GM23338 (cell line): ENCODE measurements around the gene ENTPD1. TPM values are rescaled to one million over a fixed set of nuclear protein-coding genes. Genes with fewer than 3 reads are reported as not detected.

ENCODE experiments used
- ATAC-seq: fragments of 200-7000 bp; cut with Tn5 transposase; 3 replicates; pipeline ENCODE4 v1.9.1; 2020
- DNase-seq: peaks from one replicate; pipeline ENCODE4 v3.0.0-alpha.2; 2015; ENCODE audit warnings: low spot score
- H2AFZ ChIP-seq: fragments of 200-600 bp; sonication (generic); 2 replicates; pipeline ENCODE4 v1.8.0; 2016; ENCODE audit warnings: antibody characterized with exemption, mild to moderate bottlenecking, moderate library complexity
- H3F3A ChIP-seq: fragments of 200-600 bp; sonication (generic); replicated peaks from 2 replicates; pipeline ENCODE4 v1.8.0; 2017; ENCODE audit warnings: antibody characterized with exemption, mixed run types, low read depth
- H3K27ac ChIP-seq: fragments of 200-600 bp; sonication (generic); 2 replicates; pipeline ENCODE4 v1.6.1; 2016; ENCODE audit warnings: low read depth
- H3K27me3 ChIP-seq: fragments of 200-600 bp; sonication (generic); 2 replicates; pipeline ENCODE4 v1.8.0; 2016; ENCODE audit warnings: mild to moderate bottlenecking, mixed run types, moderate library complexity; ENCODE audit not compliant: insufficient read depth
- H3K36me3 ChIP-seq: fragments of 200-600 bp; sonication (generic); 2 replicates; pipeline ENCODE4 v1.8.0; 2016; ENCODE audit warnings: mild to moderate bottlenecking; ENCODE audit not compliant: insufficient read depth
- H3K4me1 ChIP-seq: fragments of 200-600 bp; sonication (generic); 2 replicates; pipeline ENCODE4 v1.8.0; 2016; ENCODE audit warnings: mild to moderate bottlenecking, moderate library complexity; ENCODE audit not compliant: insufficient read depth
- H3K4me2 ChIP-seq: fragments of 200-600 bp; sonication (generic); 2 replicates; pipeline ENCODE4 v1.7.1; 2017; ENCODE audit warnings: mixed run types
- H3K4me3 ChIP-seq: fragments of 200-600 bp; sonication (generic); 2 replicates; pipeline ENCODE4 v1.6.1; 2016; ENCODE audit warnings: mixed run types
- H3K79me2 ChIP-seq: fragments of 200-600 bp; sonication (generic); replicated peaks from 2 replicates; pipeline ENCODE4 v1.8.0; 2017; ENCODE audit warnings: mild to moderate bottlenecking; ENCODE audit not compliant: insufficient read depth
- H3K9me2 ChIP-seq: fragments of 200-600 bp; sonication (generic); 2 replicates; pipeline ENCODE4 v1.8.0; 2017; ENCODE audit not compliant: insufficient read depth
- H4K20me1 ChIP-seq: fragments of 200-600 bp; sonication (generic); replicated peaks from 2 replicates; pipeline ENCODE4 v1.8.0; 2017; ENCODE audit warnings: mild to moderate bottlenecking; ENCODE audit not compliant: insufficient read depth
- H3K27ac Mint-ChIP-seq: 2 replicates; pipeline ENCODE4 v1.8.0; 2020; ENCODE audit warnings: inconsistent platforms, mild to moderate bottlenecking, moderate library complexity, mixed read lengths
- H3K27me3 Mint-ChIP-seq: 3 replicates; pipeline ENCODE4 v1.8.0; 2022; ENCODE audit warnings: low read depth, mild to moderate bottlenecking, moderate library complexity, mixed read lengths, inconsistent platforms; ENCODE audit not compliant: insufficient read depth, poor library complexity
- H3K36me3 Mint-ChIP-seq: 3 replicates; pipeline ENCODE4 v1.8.0; 2021; ENCODE audit warnings: low read depth, mild to moderate bottlenecking, inconsistent platforms, moderate library complexity, mixed read lengths
- H3K4me1 Mint-ChIP-seq: 3 replicates; pipeline ENCODE4 v1.8.0; 2020; ENCODE audit warnings: mild to moderate bottlenecking, inconsistent platforms, mixed read lengths
- H3K4me3 Mint-ChIP-seq: 3 replicates; pipeline ENCODE4 v1.8.0; 2021; ENCODE audit warnings: moderate library complexity, mild to moderate bottlenecking, inconsistent platforms, mixed read lengths
- H3K9me3 Mint-ChIP-seq: 3 replicates; pipeline ENCODE4 v1.8.0; 2020; ENCODE audit warnings: moderate library complexity, mild to moderate bottlenecking, inconsistent platforms, mixed read lengths
- CREB1 ChIP-seq: fragments of 250-450 bp; sonication (Bioruptor Pico); IDR thresholded peaks from 2 replicates; pipeline ENCODE4 v1.5.0; 2020; ENCODE audit warnings: low read depth, mild to moderate bottlenecking, moderate library complexity
- EZH2 ChIP-seq: fragments of 200-600 bp; sonication (generic); IDR thresholded peaks from one replicate; pipeline ENCODE4 v1.8.0; 2017; ENCODE audit warnings: antibody characterized with exemption, mild to moderate bottlenecking, low read depth; ENCODE audit not compliant: unreplicated experiment
- EZH2phosphoT487 ChIP-seq: fragments of 200-600 bp; sonication (generic); IDR thresholded peaks from one replicate; pipeline ENCODE4 v1.8.1; 2018; ENCODE audit warnings: antibody characterized with exemption; ENCODE audit not compliant: unreplicated experiment
- JUNB ChIP-seq: IDR thresholded peaks from one replicate; pipeline ENCODE4 v1.6.1; 2016; ENCODE audit warnings: antibody characterized with exemption; ENCODE audit not compliant: unreplicated experiment
- NANOG ChIP-seq: IDR thresholded peaks from 2 replicates; pipeline ENCODE4 v1.6.1; 2016; ENCODE audit warnings: antibody characterized with exemption, borderline replicate concordance
- POLR2AphosphoS5 ChIP-seq: IDR thresholded peaks from 2 replicates; pipeline ENCODE4 v1.6.1; 2016; ENCODE audit warnings: antibody characterized with exemption, low read depth
- STAT1 ChIP-seq: IDR thresholded peaks from one replicate; pipeline ENCODE4 v1.6.1; 2016; ENCODE audit warnings: antibody characterized with exemption; ENCODE audit not compliant: unreplicated experiment
- ZNF114 ChIP-seq: fragments of 250-450 bp; sonication (Bioruptor Pico); IDR thresholded peaks from 2 replicates; pipeline ENCODE4 v1.5.0; 2020; ENCODE audit warnings: mild to moderate bottlenecking, moderate library complexity
- ZNF331 ChIP-seq: fragments of 250-450 bp; sonication (Bioruptor Pico); IDR thresholded peaks from 2 replicates; pipeline ENCODE4 v1.5.0; 2020; ENCODE audit warnings: low read depth, mild to moderate bottlenecking, moderate library complexity
- polyA plus RNA-seq: library from polyadenylated mRNA; unstranded; fragments of >200 nt; fragmentation: Nextera tagmentation; extraction: Ambion mirVana; gene quantifications from 2 replicates; pipeline ENCODE4 v1.2.1, GENCODE V29; 2016
- total RNA-seq: library from RNA; depleted of rRNA; stranded (reverse); fragments of >200 nt; shearing (Covaris generic); gene quantifications from 2 replicates; pipeline ENCODE4 v1.2.3, GENCODE V29; 2014
- TF ChIP-seq, protein P1 (sequence below): IDR thresholded peaks from one replicate; pipeline ENCODE4 v1.6.1; 2018; ENCODE audit warnings: antibody characterized with exemption; ENCODE audit not compliant: unreplicated experiment
- TF ChIP-seq, protein P2 (sequence below): fragments of 250-450 bp; sonication (Bioruptor Pico); IDR thresholded peaks from 2 replicates; pipeline ENCODE4 v1.5.0; 2020; ENCODE audit warnings: mild to moderate bottlenecking, moderate library complexity
- TF ChIP-seq, protein P3 (sequence below), 2 experiments: fragments of 200-600 bp in 1 of 2; sonication (generic) in 1 of 2; conservative IDR thresholded peaks; 2 replicates each; pipeline versions ENCODE4 v1.5.1 to v1.6.1; 2016 to 2017; ENCODE audit warnings: antibody characterized with exemption in 2 of 2, low read depth in 2 of 2, mild to moderate bottlenecking in 2 of 2, moderate library complexity in 1 of 2
- TF ChIP-seq, protein P4 (sequence below): IDR thresholded peaks from 2 replicates; pipeline ENCODE4 v1.6.1; 2016; ENCODE audit warnings: antibody characterized with exemption

The ENTPD1 gene
- total and polyA plus RNA-seq, 2 experiments from 2014 or later = 2.3 to 3.6 TPM

DNA sequence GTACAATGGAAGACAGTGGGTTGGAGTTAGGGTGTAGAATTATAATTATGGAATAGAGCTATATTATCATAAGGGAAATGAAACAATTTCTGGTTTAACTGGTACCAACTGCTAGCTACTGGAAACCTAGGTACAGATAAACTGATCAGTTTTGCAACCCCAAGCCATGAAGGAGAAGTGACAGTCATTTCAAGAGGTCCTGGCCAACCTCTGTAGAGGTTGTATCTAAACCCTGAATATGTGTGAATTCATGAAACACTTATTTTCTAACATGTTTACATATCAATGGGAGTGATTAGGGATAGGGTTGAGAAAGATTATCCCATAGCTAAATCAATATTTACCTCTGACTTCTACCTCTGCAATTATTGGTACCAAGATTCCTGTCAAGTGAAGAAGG, 121.9 kb downstream of the ENTPD1 start:
- no peaks in the 10 kb centered on the region for H3K4me1 Mint-ChIP-seq
- DNase-seq (no peak), ATAC-seq (no peak)
- Histone ChIP-seq H2AFZ (no peak overlapping the region), H3K36me3 (no peaks in the 10 kb centered on the region; the same call in none of the 2 replicates), H3K4me2 (no peak overlapping the region), H4K20me1 (no peaks in the 10 kb centered on the region), H3F3A (no peaks in the 10 kb centered on the region), H3K4me3 (no peak overlapping the region), H3K27ac (no peak overlapping the region), H3K79me2 (no peaks in the 10 kb centered on the region), H3K4me1 (no peaks in the 10 kb centered on the region), H3K9me2 (no peaks in the 10 kb centered on the region), H3K27me3 (no peaks in the 10 kb centered on the region)
- peaks cover 34% of the 10 kb centered on the region for H3K9me3 Mint-ChIP-seq
- no peaks in the 10 kb centered on the region for H3K27me3 Mint-ChIP-seq
- TF ChIP-seq, protein P1, sequence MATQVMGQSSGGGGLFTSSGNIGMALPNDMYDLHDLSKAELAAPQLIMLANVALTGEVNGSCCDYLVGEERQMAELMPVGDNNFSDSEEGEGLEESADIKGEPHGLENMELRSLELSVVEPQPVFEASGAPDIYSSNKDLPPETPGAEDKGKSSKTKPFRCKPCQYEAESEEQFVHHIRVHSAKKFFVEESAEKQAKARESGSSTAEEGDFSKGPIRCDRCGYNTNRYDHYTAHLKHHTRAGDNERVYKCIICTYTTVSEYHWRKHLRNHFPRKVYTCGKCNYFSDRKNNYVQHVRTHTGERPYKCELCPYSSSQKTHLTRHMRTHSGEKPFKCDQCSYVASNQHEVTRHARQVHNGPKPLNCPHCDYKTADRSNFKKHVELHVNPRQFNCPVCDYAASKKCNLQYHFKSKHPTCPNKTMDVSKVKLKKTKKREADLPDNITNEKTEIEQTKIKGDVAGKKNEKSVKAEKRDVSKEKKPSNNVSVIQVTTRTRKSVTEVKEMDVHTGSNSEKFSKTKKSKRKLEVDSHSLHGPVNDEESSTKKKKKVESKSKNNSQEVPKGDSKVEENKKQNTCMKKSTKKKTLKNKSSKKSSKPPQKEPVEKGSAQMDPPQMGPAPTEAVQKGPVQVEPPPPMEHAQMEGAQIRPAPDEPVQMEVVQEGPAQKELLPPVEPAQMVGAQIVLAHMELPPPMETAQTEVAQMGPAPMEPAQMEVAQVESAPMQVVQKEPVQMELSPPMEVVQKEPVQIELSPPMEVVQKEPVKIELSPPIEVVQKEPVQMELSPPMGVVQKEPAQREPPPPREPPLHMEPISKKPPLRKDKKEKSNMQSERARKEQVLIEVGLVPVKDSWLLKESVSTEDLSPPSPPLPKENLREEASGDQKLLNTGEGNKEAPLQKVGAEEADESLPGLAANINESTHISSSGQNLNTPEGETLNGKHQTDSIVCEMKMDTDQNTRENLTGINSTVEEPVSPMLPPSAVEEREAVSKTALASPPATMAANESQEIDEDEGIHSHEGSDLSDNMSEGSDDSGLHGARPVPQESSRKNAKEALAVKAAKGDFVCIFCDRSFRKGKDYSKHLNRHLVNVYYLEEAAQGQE = no peak
- TF ChIP-seq, protein P2, sequence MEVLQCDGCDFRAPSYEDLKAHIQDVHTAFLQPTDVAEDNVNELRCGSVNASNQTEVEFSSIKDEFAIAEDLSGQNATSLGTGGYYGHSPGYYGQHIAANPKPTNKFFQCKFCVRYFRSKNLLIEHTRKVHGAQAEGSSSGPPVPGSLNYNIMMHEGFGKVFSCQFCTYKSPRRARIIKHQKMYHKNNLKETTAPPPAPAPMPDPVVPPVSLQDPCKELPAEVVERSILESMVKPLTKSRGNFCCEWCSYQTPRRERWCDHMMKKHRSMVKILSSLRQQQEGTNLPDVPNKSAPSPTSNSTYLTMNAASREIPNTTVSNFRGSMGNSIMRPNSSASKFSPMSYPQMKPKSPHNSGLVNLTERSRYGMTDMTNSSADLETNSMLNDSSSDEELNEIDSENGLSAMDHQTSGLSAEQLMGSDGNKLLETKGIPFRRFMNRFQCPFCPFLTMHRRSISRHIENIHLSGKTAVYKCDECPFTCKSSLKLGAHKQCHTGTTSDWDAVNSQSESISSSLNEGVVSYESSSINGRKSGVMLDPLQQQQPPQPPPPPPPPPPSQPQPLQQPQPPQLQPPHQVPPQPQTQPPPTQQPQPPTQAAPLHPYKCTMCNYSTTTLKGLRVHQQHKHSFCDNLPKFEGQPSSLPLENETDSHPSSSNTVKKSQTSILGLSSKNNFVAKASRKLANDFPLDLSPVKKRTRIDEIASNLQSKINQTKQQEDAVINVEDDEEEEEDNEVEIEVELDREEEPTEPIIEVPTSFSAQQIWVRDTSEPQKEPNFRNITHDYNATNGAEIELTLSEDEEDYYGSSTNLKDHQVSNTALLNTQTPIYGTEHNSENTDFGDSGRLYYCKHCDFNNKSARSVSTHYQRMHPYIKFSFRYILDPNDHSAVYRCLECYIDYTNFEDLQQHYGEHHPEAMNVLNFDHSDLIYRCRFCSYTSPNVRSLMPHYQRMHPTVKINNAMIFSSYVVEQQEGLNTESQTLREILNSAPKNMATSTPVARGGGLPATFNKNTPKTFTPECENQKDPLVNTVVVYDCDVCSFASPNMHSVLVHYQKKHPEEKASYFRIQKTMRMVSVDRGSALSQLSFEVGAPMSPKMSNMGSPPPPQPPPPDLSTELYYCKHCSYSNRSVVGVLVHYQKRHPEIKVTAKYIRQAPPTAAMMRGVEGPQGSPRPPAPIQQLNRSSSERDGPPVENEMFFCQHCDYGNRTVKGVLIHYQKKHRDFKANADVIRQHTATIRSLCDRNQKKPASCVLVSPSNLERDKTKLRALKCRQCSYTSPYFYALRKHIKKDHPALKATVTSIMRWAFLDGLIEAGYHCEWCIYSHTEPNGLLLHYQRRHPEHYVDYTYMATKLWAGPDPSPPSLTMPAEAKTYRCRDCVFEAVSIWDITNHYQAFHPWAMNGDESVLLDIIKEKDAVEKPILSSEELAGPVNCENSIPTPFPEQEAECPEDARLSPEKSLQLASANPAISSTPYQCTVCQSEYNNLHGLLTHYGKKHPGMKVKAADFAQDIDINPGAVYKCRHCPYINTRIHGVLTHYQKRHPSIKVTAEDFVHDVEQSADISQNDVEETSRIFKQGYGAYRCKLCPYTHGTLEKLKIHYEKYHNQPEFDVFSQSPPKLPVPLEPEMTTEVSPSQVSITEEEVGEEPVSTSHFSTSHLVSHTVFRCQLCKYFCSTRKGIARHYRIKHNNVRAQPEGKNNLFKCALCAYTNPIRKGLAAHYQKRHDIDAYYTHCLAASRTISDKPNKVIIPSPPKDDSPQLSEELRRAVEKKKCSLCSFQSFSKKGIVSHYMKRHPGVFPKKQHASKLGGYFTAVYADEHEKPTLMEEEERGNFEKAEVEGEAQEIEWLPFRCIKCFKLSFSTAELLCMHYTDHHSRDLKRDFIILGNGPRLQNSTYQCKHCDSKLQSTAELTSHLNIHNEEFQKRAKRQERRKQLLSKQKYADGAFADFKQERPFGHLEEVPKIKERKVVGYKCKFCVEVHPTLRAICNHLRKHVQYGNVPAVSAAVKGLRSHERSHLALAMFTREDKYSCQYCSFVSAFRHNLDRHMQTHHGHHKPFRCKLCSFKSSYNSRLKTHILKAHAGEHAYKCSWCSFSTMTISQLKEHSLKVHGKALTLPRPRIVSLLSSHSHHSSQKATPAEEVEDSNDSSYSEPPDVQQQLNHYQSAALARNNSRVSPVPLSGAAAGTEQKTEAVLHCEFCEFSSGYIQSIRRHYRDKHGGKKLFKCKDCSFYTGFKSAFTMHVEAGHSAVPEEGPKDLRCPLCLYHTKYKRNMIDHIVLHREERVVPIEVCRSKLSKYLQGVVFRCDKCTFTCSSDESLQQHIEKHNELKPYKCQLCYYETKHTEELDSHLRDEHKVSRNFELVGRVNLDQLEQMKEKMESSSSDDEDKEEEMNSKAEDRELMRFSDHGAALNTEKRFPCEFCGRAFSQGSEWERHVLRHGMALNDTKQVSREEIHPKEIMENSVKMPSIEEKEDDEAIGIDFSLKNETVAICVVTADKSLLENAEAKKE (CRISPR knock-in tag) = no peak
- TF ChIP-seq CREB1 (CRISPR knock-in tag) (no peak), NANOG (no peak), POLR2AphosphoS5 (no peak), EZH2 (no peak), JUNB (no peak), EZH2phosphoT487 (no peak), ZNF114 (CRISPR knock-in tag) (no peak), ZNF331 (CRISPR knock-in tag) (no peak), STAT1 (no peak)
- TF ChIP-seq, protein P3, sequence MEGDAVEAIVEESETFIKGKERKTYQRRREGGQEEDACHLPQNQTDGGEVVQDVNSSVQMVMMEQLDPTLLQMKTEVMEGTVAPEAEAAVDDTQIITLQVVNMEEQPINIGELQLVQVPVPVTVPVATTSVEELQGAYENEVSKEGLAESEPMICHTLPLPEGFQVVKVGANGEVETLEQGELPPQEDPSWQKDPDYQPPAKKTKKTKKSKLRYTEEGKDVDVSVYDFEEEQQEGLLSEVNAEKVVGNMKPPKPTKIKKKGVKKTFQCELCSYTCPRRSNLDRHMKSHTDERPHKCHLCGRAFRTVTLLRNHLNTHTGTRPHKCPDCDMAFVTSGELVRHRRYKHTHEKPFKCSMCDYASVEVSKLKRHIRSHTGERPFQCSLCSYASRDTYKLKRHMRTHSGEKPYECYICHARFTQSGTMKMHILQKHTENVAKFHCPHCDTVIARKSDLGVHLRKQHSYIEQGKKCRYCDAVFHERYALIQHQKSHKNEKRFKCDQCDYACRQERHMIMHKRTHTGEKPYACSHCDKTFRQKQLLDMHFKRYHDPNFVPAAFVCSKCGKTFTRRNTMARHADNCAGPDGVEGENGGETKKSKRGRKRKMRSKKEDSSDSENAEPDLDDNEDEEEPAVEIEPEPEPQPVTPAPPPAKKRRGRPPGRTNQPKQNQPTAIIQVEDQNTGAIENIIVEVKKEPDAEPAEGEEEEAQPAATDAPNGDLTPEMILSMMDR (conservative IDR thresholded peaks at IDR 0.05; ENCODE audit: low read depth in 2 of 2) = no peak
- TF ChIP-seq, protein P4, sequence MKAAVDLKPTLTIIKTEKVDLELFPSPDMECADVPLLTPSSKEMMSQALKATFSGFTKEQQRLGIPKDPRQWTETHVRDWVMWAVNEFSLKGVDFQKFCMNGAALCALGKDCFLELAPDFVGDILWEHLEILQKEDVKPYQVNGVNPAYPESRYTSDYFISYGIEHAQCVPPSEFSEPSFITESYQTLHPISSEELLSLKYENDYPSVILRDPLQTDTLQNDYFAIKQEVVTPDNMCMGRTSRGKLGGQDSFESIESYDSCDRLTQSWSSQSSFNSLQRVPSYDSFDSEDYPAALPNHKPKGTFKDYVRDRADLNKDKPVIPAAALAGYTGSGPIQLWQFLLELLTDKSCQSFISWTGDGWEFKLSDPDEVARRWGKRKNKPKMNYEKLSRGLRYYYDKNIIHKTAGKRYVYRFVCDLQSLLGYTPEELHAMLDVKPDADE = no peak
- no peak overlapping the region for H3K27ac Mint-ChIP-seq
- H3K4me3 Mint-ChIP-seq = no peak overlapping the region
- H3K36me3 Mint-ChIP-seq = peaks cover 69% of the 10 kb centered on the region
